Measurements from ENCODE around the gene PDE3A.

PDE3A gene

GRCh38 chr12:20404576-20405346, 36.4 kb downstream of the PDE3A start:
- H3K27ac ChIP-seq, result no peak overlapping the region
- no peak for TF ChIP-seq CTCF (IDR thresholded peaks at IDR 0.05)
- DNase-seq (ENCODE audit: low spot score), result no peak
- no peak overlapping the region for H3K4me3 ChIP-seq

- no peak for TF ChIP-seq CTCF (IDR thresholded peaks at IDR 0.05)
- DNase-seq (ENCODE audit: low spot score), result no peak
- Histone ChIP-seq H3K4me3 (no peak overlapping the region), H3K27ac (no peak overlapping the region)
Observed at GRCh38 chr12:20409607-20410377, 41.5 kb downstream of the PDE3A start.

GRCh38 chr12:20410734-20411133, 42.4 kb downstream of the PDE3A start:
- no peak overlapping the region for H3K4me3 ChIP-seq
- TF ChIP-seq CTCF (IDR thresholded peaks at IDR 0.05), result no peak
- DNase-seq (ENCODE audit: low spot score), result no peak
- H3K27ac ChIP-seq, result no peak overlapping the region

- no peak for DNase-seq (ENCODE audit: low spot score)
- H3K4me3 ChIP-seq, result no peak overlapping the region
- no peak overlapping the region for H3K27ac ChIP-seq
- no peak for TF ChIP-seq CTCF (IDR thresholded peaks at IDR 0.05)
Observed at GRCh38 chr12:20411345-20411744, 43.0 kb downstream of the PDE3A start.

- Histone ChIP-seq H3K27ac (peak overlapping the region in 1 of 2 donors; percentile 43), H3K4me3 (no peak overlapping the region)
- no peak for TF ChIP-seq CTCF (IDR thresholded peaks at IDR 0.05)
- no peak for DNase-seq (ENCODE audit: low spot score)
Observed at GRCh38 chr12:20415028-20415427, 46.7 kb downstream of the PDE3A start.

GRCh38 chr12:20415641-20416040, 47.3 kb downstream of the PDE3A start:
- no peak for DNase-seq (ENCODE audit: low spot score)
- H3K4me3 ChIP-seq, result peak overlapping the region; percentile 6
- no peak for TF ChIP-seq CTCF (IDR thresholded peaks at IDR 0.05)

More at GRCh38 chr12:20415641-20416040, 47.3 kb downstream of the PDE3A start:
- peak overlapping the region; percentile 2 to 43 for H3K27ac ChIP-seq

Data from coronary artery (tissue), 2 donors.